Activated gamma-delta T cell treated with Interleukin-2 at 50 U/mL for 16 hours (primary cell): ENCODE measurements around the gene CHRNA9.

Experiments
- DNase-seq: peaks from one replicate; pipeline ENCODE4 v3.0.0-alpha.2; 2020

CHRNA9 gene

GRCh38 chr4:40347472-40347871 is 12.3 kb downstream of the CHRNA9 start:
- DNase-seq, result no peak

- DNase-seq, result no peak
Measured at GRCh38 chr4:40348000-40348399, 12.9 kb downstream of the CHRNA9 start.

- DNase-seq, result no peak
Measured at GRCh38 chr4:40349561-40350198, 14.5 kb downstream of the CHRNA9 start.

- no peak for DNase-seq
Measured at GRCh38 chr4:40350627-40351227, 15.6 kb downstream of the CHRNA9 start.

GRCh38 chr4:40354158-40354557 is 19.0 kb downstream of the CHRNA9 start:
- DNase-seq, result no peak

- DNase-seq, result no peak
Measured at GRCh38 chr4:40355131-40355530, 20.0 kb downstream of the CHRNA9 start.

- DNase-seq, result no peak
Measured at GRCh38 chr4:40357738-40358137, 22.6 kb downstream of the CHRNA9 start.

GRCh38 chr4:40361338-40361737 is 26.2 kb downstream of the CHRNA9 start:
- no peak for DNase-seq

GRCh38 chr4:40363382-40363920 is 28.3 kb downstream of the CHRNA9 start:
- no peak for DNase-seq

GRCh38 chr4:40363945-40364344 is 28.8 kb downstream of the CHRNA9 start:
- DNase-seq, result no peak

- DNase-seq, result no peak
Measured at GRCh38 chr4:40365766-40366165, 30.6 kb downstream of the CHRNA9 start.

GRCh38 chr4:40367451-40367850 is 32.3 kb downstream of the CHRNA9 start:
- DNase-seq, result no peak

- DNase-seq, result no peak
Measured at GRCh38 chr4:40369437-40370274, 34.5 kb downstream of the CHRNA9 start.

- DNase-seq, result no peak
Measured at GRCh38 chr4:40372651-40373050, 37.5 kb downstream of the CHRNA9 start.

GRCh38 chr4:40373636-40374035 is 38.5 kb downstream of the CHRNA9 start:
- DNase-seq, result no peak

- DNase-seq, result no peak
Measured at GRCh38 chr4:40375095-40375494, 40.0 kb downstream of the CHRNA9 start.

GRCh38 chr4:40375620-40376019 is 40.5 kb downstream of the CHRNA9 start:
- DNase-seq, result no peak

- DNase-seq, result no peak
Measured at GRCh38 chr4:40377512-40378365, 42.6 kb downstream of the CHRNA9 start.

- DNase-seq, result no peak
Measured at GRCh38 chr4:40378619-40379018, 43.5 kb downstream of the CHRNA9 start.

- DNase-seq, result no peak
Measured at GRCh38 chr4:40379248-40379647, 44.1 kb downstream of the CHRNA9 start.

GRCh38 chr4:40380647-40381046 is 45.5 kb downstream of the CHRNA9 start:
- DNase-seq, result no peak

- DNase-seq, result no peak
Measured at GRCh38 chr4:40388239-40388638, 53.1 kb downstream of the CHRNA9 start.

GRCh38 chr4:40389986-40390385 is 54.9 kb downstream of the CHRNA9 start:
- DNase-seq, result no peak
